ENCODE results near the gene AGAP5. TPM values are rescaled to one million over a fixed set of nuclear protein-coding genes. Genes with fewer than 3 reads are reported as not detected.

Gene AGAP5
- total and polyA plus RNA-seq, 7 donors: 1.4 to 3.6 (median 2.3) TPM

GRCh38 chr10:73639286-73639685 is 58.6 kb downstream of the AGAP5 start:
- DNase-seq (no peak), ATAC-seq (no peak)
- no peak for TF ChIP-seq CTCF (IDR thresholded peaks at IDR 0.05)
- intact Hi-C loops (cut with DNase I): no loop called here
- H3K4me3 ChIP-seq: peak overlapping the region; percentile 77
- H3K4me1 ChIP-seq: peaks cover 44% of the 10 kb centered on the region
- WGBS, 3 donors: 31 to 44% (median 41%) methylated on average over 3 of the region's 3 CpGs
- H3K9me3 ChIP-seq: no peaks in the 10 kb centered on the region
- H3K27ac ChIP-seq: peak overlapping the region; percentile 98
- H3K27me3 ChIP-seq (ENCODE audit: insufficient read depth in 3 of 3, low read length in 2 of 3): no peaks in the 10 kb centered on the region
- peaks cover 0 to 25% of the 10 kb centered on the region in 2 donors for H3K36me3 ChIP-seq (ENCODE audit: insufficient read depth in 1 of 2, low read depth in 1 of 2)

- H3K9me3 ChIP-seq: no peaks in the 10 kb centered on the region
- H3K27me3 ChIP-seq (ENCODE audit: insufficient read depth in 3 of 3, low read length in 2 of 3): no peaks in the 10 kb centered on the region
- ATAC-seq (peak; percentile 89 to 93 (median 90)), DNase-seq (peak; percentile 26 to 82)
- H3K4me3 ChIP-seq: peak overlapping the region; percentile 53
- peak overlapping the region; percentile 98 for H3K27ac ChIP-seq
- TF ChIP-seq CTCF (IDR thresholded peaks at IDR 0.05): no peak
- H3K36me3 ChIP-seq (ENCODE audit: insufficient read depth in 1 of 2, low read depth in 1 of 2): peaks cover 0 to 59% of the 10 kb centered on the region in 2 donors
- peaks cover 38% of the 10 kb centered on the region for H3K4me1 ChIP-seq
- WGBS, 3 donors: 6 to 17% (median 7%) methylated on average over 1 of the region's 1 CpG
- intact Hi-C loops (cut with DNase I): loop anchor here in 1 of 2 donors (2.0 kb wide), 1 partner anchor 59 kb away; no protein-coding TSS in a partner anchor
Observed at GRCh38 chr10:73635781-73636180, 62.1 kb downstream of the AGAP5 start.

- peaks cover 0 to 59% of the 10 kb centered on the region in 2 donors for H3K36me3 ChIP-seq (ENCODE audit: insufficient read depth in 1 of 2, low read depth in 1 of 2)
- WGBS, 3 donors: 23 to 38% (median 35%) methylated on average over 5 of the region's 5 CpGs
- no peak for TF ChIP-seq CTCF (IDR thresholded peaks at IDR 0.05)
- no peaks in the 10 kb centered on the region for H3K9me3 ChIP-seq
- DNase-seq (no peak), ATAC-seq (peak in 2 of 4 donors; percentile 11 to 25)
- H3K27ac ChIP-seq: peak overlapping the region; percentile 98
- peak overlapping the region; percentile 53 for H3K4me3 ChIP-seq
- intact Hi-C loops (cut with DNase I): loop anchor here in 1 of 2 donors (2.0 kb wide), 1 partner anchor 58 kb away; no protein-coding TSS in a partner anchor
- H3K27me3 ChIP-seq (ENCODE audit: insufficient read depth in 3 of 3, low read length in 2 of 3): no peaks in the 10 kb centered on the region
- peaks cover 37% of the 10 kb centered on the region for H3K4me1 ChIP-seq
Observed at GRCh38 chr10:73634421-73634820, 63.5 kb downstream of the AGAP5 start.

GRCh38 chr10:73629165-73629564 is 68.7 kb downstream of the AGAP5 start:
- H3K27me3 ChIP-seq (ENCODE audit: insufficient read depth in 3 of 3, low read length in 2 of 3): no peaks in the 10 kb centered on the region
- WGBS, 3 donors: 58 to 78% (median 67%) methylated on average over 5 of the region's 5 CpGs
- no peaks in the 10 kb centered on the region for H3K9me3 ChIP-seq
- intact Hi-C loops (cut with DNase I): loop anchor here (5.0 kb wide), 2 partner anchors 37 to 52 kb away; partner anchors contain the start of gene USP54 (in 1 of the 2)
- peaks cover 13% of the 10 kb centered on the region for H3K4me1 ChIP-seq
- DNase-seq (no peak), ATAC-seq (no peak)
- H3K27ac ChIP-seq: peak overlapping the region; percentile 43
- peaks cover 0 to 32% of the 10 kb centered on the region in 2 donors for H3K36me3 ChIP-seq (ENCODE audit: insufficient read depth in 1 of 2, low read depth in 1 of 2)
- no peak overlapping the region for H3K4me3 ChIP-seq
- no peak for TF ChIP-seq CTCF (IDR thresholded peaks at IDR 0.05)

- no peak for TF ChIP-seq CTCF (IDR thresholded peaks at IDR 0.05)
- H3K4me1 ChIP-seq: peaks cover 6% of the 10 kb centered on the region
- H3K9me3 ChIP-seq: no peaks in the 10 kb centered on the region
- no peak for ATAC-seq
- WGBS, 3 donors: 19 to 32% (median 25%) methylated on average over 7 of the region's 7 CpGs
- H3K27me3 ChIP-seq (ENCODE audit: insufficient read depth in 3 of 3, low read length in 2 of 3): no peaks in the 10 kb centered on the region
- peak overlapping the region; percentile 43 for H3K27ac ChIP-seq
- intact Hi-C loops (cut with DNase I): loop anchor here (5.0 kb wide), 2 partner anchors 36 to 51 kb away; partner anchors contain the start of gene USP54 (in 1 of the 2)
- no peak overlapping the region for H3K4me3 ChIP-seq
- peaks cover 0 to 25% of the 10 kb centered on the region in 2 donors for H3K36me3 ChIP-seq (ENCODE audit: insufficient read depth in 1 of 2, low read depth in 1 of 2)
- no peak for DNase-seq
Observed at GRCh38 chr10:73628405-73628804, 69.5 kb downstream of the AGAP5 start.

Measured in psoas muscle (tissue), 8 donors.